GM18867 (cell line): ENCODE data around the gene RPN1.

ENCODE experiments used
- ATAC-seq: cut with Tn5 transposase; IDR thresholded peaks from one replicate; pipeline ENCODE4 v1.9.1; 2021; ENCODE audit warnings: mild to moderate bottlenecking, moderate library complexity; ENCODE audit not compliant: unreplicated experiment

The RPN1 gene

DNA sequence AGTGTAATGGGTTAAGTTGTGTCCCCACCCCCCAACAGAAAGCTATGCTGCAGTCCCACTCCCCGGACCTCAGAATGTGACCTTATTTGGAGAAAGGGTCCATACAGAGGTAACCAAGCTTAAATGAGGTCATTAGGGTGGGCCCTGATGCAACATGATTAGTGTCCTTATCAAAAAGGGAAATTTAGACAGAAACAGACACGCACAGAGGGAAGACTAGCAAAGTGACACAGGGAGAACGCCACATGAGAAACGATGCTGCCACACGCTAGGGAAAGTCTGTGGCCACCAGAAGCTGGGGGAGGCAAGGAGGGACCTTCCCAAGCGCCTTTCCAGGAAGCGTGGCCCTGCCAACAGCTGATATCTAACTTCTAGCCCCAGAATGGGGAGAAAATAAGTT lies 65.4 kb downstream of the RPN1 start:
- ATAC-seq: no peak

DNA sequence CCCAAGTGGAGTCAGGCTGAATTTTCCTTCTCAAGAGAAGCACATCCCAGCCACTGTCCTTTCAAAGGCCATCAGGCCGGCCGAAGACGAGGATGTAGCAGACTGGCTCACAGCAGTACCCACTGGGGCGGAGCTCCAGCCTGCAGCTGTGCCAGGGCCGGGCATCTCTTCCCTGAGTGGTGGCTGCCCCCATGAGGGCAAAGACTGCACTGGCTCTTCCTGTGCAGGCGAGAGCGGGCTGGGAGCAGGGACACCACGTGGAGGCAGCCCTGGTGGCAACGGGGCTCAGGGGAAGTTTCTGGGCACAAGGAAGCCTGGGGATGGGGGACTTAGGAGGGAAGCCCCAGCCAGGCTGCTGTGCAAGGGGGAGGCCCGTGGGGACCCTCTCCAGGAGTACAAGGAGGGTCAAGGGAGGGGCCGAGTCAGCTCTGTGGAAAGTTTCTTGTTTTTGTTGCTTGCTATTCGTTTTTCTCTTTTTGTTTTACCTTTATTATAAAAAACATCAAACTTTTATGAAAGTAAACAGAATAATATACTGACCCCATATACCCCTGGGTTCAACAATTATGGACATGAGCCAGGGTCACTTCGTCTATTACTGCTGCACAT lies 66.1 kb downstream of the RPN1 start:
- no peak for ATAC-seq

DNA sequence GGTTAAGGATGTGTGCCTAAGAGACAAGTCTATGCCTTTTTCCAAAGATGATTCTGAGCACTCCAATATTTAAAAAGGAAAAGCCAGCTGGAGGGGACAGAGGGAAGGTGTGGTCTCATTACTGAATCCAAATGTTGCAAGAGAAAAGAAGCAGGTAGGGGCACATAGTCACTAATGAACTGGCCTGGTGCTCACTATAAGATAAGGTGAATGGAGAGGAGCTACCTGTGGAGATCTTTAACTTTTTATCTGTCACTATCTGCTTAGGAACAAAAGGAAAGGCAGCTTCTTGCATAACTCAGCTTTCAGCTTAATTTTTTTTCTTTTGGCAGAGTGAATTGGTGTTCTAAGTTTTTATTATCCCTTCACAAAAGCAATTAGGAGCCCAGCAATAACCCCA lies 69.1 kb downstream of the RPN1 start:
- ATAC-seq: no peak

DNA sequence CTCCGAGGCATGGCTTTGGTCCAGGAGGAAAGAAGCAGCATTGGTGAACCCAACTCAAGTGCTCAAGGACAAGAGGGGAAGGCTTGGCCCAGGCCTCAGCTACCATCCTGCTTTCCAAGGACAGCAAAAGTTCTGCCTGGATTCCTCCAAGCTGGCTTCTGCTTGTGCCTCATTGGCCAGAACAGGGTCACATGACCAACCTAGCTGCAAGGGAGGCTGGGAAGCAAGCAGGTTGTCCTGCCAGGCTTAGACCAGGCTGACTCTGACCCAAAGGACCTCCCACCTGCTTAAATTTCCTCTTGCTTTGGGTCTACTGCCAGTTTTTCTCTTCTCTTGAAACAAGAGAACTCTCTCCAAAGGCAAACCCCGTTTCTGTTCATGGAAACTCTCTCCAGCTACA lies 70.7 kb downstream of the RPN1 start:
- ATAC-seq: no peak

DNA sequence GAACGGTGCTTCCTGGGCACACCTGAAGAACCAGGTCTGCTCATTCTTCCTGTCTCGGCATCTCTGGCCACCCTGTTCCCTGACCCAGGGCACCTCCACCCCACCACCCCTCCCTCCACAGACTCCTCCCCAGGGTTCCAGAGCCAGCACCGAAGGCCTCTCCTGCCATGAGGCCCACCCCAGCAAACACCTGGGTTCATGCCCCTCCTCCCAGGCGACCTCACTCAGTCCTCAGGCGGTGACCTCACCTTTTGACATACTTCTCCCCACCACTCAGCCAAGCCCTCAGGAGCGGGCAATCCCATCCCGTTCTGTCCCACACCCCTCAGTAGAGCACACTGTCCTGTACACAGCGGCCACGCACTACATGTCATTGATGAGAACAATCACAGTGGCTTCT lies 72.3 kb downstream of the RPN1 start:
- no peak for ATAC-seq

DNA sequence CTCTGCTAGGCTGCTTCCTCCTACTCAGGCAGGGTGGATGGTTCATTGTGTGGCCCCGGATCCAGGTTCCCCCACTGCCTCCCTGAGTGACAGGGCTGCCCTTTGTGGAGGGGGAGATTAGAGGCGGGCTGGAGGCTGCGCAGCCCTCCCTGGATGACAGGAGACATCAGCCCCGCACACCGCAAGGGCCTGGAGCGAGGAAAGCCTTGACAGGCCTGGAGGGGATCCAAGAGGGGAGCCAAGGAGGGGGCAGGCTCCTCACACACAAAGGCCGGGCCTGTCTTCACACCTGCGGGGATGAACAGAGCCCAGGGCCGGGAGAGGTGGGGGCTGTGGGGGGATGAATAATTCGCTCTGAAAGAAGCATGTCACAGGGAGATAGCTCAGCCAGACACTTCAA lies 72.9 kb downstream of the RPN1 start:
- ATAC-seq: no peak

DNA sequence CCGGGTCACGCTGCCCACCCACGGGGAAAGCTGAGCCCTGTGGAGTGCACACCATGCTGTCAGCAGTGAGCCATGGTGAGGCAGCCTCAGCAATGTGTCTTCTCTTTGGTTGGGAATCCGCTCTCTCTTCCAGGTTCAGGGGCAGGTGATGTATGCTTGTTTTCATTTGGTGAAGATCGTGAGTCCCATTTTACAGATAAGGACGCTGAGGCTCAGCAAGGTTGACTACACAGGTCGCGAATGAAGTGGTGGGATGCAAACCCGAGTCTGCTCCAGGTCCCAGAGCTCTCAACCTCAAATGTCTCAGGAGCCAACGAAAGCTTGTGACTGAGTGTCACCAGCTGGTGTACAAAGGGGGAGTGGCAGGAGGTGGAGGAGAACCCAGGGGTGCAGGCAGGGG lies 74.3 kb downstream of the RPN1 start:
- ATAC-seq: no peak

DNA sequence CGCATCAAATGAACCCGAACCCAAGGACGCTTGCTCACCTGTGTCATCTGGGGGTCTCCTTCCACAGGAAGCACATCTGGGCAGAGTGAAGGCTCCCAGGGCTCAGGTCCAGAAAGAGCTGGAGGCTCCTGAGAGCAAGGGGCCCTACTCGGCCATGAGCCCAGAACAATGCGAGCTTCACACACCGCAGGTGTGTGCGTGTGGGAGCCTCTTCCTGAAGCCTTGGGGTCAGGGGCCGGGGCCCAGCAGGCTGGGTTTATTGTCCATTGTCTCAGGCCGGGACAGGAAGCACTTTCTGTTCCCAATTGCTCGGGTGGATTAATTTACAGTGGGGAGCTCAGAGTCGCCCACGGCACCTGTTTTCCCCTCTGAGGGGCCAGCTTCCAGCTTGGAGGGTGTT lies 74.8 kb downstream of the RPN1 start:
- no peak for ATAC-seq

DNA sequence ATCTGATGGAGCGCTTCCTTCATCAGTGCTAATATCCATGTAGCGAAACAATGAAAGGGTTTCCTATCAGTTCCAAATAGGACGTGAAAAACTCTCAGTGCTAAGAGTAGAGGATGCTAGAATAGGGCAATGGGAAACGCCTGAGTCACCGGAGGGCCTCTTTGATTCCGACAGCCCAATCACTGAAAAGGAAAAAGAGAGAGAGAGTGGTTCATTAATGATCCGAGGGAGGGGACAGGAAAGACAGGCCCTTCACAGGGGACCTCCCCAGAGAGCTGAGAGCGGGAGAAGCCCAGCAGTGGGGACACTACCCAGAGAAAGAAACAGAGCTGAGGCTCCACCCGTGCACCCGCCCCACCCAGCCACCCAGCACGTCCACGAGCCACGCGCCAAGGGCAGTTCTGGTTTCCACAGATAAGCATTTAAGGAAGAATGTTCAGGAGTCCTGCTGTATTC lies 76.9 kb downstream of the RPN1 start:
- no peak for ATAC-seq

DNA sequence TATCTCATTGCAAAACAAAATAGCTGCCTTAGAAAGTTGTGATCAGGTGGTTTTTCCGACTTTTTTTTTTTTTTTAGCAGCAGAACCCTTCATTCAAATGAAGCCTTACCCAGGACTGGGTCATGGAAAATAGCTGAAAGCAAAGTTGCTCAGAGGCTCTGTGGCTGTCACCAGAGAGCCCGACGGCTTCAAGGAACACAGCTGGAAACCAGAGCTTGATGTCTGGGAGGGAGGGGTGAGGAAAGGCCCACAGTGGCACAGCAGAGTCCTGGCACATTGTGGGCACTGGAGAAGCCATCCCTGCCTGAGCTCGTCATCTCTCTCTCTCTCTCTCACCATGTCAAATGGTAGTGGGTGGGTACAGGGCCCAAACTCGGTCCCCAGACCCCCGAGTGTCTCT lies 77.5 kb downstream of the RPN1 start:
- ATAC-seq: no peak

DNA sequence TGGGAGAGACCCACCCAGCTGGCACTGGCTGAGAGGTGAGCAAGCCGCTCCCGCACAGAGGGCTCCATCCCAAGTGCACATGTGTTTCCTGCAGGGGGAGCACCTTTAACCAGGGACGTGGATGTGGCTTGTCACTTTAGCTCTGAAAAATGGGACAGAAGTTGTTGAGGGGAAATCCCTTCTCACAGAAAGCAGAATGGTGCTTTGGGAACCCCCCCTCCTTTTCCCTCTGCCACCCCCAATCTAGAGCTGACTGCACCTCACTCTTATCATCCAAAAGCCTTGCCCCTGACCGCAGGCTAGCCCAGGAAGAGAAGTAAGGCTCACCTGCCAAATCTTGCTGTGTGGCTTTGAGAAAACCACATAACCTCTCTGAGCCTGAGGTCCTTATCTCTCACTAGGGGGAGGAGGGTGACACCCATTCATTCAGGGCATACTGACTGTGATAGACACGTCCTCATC lies 77.9 kb downstream of the RPN1 start:
- no peak for ATAC-seq

DNA sequence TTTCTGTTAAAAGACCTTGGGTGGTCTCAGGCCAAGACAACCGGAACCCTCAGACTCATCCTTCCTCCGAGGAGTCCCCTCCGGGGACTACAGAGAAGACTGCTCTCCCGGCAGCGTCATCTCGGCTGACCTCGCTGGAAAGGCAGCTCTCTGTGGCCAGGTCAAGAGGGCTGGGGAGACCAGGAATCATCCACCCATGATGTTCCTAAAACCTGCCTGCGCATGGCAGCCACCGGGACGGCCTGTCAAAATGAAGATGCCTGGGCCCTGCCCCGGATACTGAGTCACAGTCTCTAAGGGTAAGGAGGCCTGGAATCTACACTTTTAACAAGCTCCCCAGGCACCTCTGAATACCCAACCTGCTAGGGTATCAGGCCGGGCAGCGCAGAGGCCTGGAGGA lies 78.6 kb downstream of the RPN1 start:
- no peak for ATAC-seq
